GM23248 (cell line): ENCODE measurements around the gene RTEL1.

Experiments
- EZH2 ChIP-seq: fragments of 200-600 bp; sonication (generic); IDR thresholded peaks from 2 replicates; pipeline ENCODE4 v1.6.1; 2018; ENCODE audit warnings: antibody characterized with exemption, mild to moderate bottlenecking; ENCODE audit not compliant: insufficient read depth, poor library complexity, severe bottlenecking
- EZH2phosphoT487 ChIP-seq: fragments of 200-600 bp; sonication (generic); IDR thresholded peaks from 2 replicates; pipeline ENCODE4 v1.6.1; 2018; ENCODE audit warnings: antibody characterized with exemption, moderate library complexity, mild to moderate bottlenecking, low read depth; ENCODE audit not compliant: insufficient read depth

DNA sequence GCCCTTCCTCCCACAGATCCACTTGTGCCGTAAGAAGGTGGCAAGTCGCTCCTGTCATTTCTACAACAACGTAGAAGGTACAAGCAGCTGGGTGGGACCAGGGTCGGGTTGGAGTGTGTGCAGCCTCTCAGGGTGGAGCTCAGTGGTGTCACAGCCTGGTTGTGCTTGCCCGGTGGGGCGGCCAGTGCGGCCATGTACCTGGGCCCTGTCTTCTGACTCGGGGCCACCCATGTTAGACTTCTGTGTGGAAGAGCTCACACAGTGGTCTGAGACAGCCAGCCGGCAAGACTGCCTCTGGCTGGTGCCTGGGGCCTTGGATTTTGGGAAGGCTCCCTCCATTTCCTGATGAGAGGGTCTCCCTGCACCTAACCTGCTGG lies 4.7 kb downstream of the RTEL1 start:
- TF ChIP-seq EZH2 (no peak), EZH2phosphoT487 (no peak)
